Measurements from ENCODE around the gene C19orf73.
A peak's percentile ranks its signal among the peaks of the same experiment; 100 is the strongest.
"Not testable (repeated sequence)": the region's sequence is repeated elsewhere in the genome, so short reads cannot be mapped to it uniquely, and the experiment has no call there.

The C19orf73 gene

GRCh38 chr19:49148784-49149651 lies 30.1 kb upstream of the C19orf73 start:
- DNase-seq (ENCODE audit: low read depth in 3 of 3), result peak; percentile 62 to 70 (median 64)

GRCh38 chr19:49148044-49148682 lies 29.2 kb upstream of the C19orf73 start:
- DNase-seq (ENCODE audit: low read depth in 3 of 3), result no peak

GRCh38 chr19:49146408-49146770 lies 27.4 kb upstream of the C19orf73 start:
- DNase-seq (ENCODE audit: low read depth in 3 of 3), result not testable (repeated sequence)

- DNase-seq (ENCODE audit: low read depth in 3 of 3), result peak; percentile 59 to 72 (median 61)
Measured at GRCh38 chr19:49145573-49146407, 26.8 kb upstream of the C19orf73 start.

- peak in 2 of 3 experiments; percentile 27 to 41 for DNase-seq (ENCODE audit: low read depth in 3 of 3)
Measured at GRCh38 chr19:49142866-49143335, 24.0 kb upstream of the C19orf73 start.

- DNase-seq (ENCODE audit: low read depth in 3 of 3), result no peak
Measured at GRCh38 chr19:49141352-49141751, 22.4 kb upstream of the C19orf73 start.

- no peak for DNase-seq (ENCODE audit: low read depth in 3 of 3)
Measured at GRCh38 chr19:49140951-49141350, 22.0 kb upstream of the C19orf73 start.

GRCh38 chr19:49136771-49137171 lies 17.8 kb upstream of the C19orf73 start:
- DNase-seq (ENCODE audit: low read depth in 3 of 3), result no peak

GRCh38 chr19:49135686-49136085 lies 16.7 kb upstream of the C19orf73 start:
- DNase-seq (ENCODE audit: low read depth in 3 of 3), result no peak

GRCh38 chr19:49133621-49134454 lies 14.9 kb upstream of the C19orf73 start:
- peak in 2 of 3 experiments; percentile 35 to 49 for DNase-seq (ENCODE audit: low read depth in 3 of 3)

GRCh38 chr19:49132974-49133609 lies 14.1 kb upstream of the C19orf73 start:
- DNase-seq (ENCODE audit: low read depth in 3 of 3), result peak in 1 of 3 experiments; percentile 26

GRCh38 chr19:49130325-49130724 lies 11.4 kb upstream of the C19orf73 start:
- DNase-seq (ENCODE audit: low read depth in 3 of 3), result no peak

GRCh38 chr19:49129238-49129583 lies 10.3 kb upstream of the C19orf73 start:
- no peak for DNase-seq (ENCODE audit: low read depth in 3 of 3)

GRCh38 chr19:49128545-49129237 lies 9.7 kb upstream of the C19orf73 start:
- DNase-seq (ENCODE audit: low read depth in 3 of 3), result no peak

GRCh38 chr19:49127674-49128544 lies 9.0 kb upstream of the C19orf73 start:
- peak; percentile 89 to 91 (median 91) for DNase-seq (ENCODE audit: low read depth in 3 of 3)

- not testable (repeated sequence) for DNase-seq (ENCODE audit: low read depth in 3 of 3)
Measured at GRCh38 chr19:49127225-49127624, 8.3 kb upstream of the C19orf73 start.

GRCh38 chr19:49126575-49126974 lies 7.6 kb upstream of the C19orf73 start:
- DNase-seq (ENCODE audit: low read depth in 3 of 3), result no peak

- DNase-seq (ENCODE audit: low read depth in 3 of 3), result no peak
Measured at GRCh38 chr19:49125025-49125731, 6.2 kb upstream of the C19orf73 start.
